H1 (cell line): ENCODE data around the gene MPRIP. TPM values are rescaled to one million over a fixed set of nuclear protein-coding genes. Genes with fewer than 3 reads are reported as not detected.

ENCODE experiments used
- CTCF ChIA-PET: fragments of 300-600 bp; sonication (Branson Sonifier 250); formaldehyde crosslinking; loops from one replicate; lab custom pipeline; 2021; ENCODE audit not compliant: partially characterized antibody; lab: Charles Lee
- POLR2A ChIA-PET: fragments of 300-600 bp; sonication (Branson Sonifier 250); formaldehyde crosslinking; loops from one replicate; lab custom pipeline; 2021; ENCODE audit warnings: inconsistent platforms; ENCODE audit not compliant: partially characterized antibody; lab: Charles Lee
- DNase-seq, 2 experiments: peaks; one replicate each; pipeline versions ENCODE4 v3.0.0 to v3.0.0-alpha.2; 2010 to 2022; ENCODE audit warnings: low spot score in 2 of 2, low read depth in 1 of 2, mixed read lengths in 1 of 2
- FAIRE-seq: peaks from 2 replicates; lab custom pipeline; 2011; peaks lifted over from hg19 to GRCh38; lab: Jason Lieb, UNC
- H2AFZ ChIP-seq: 2 replicates; pipeline ENCODE4 v1.8.1; 2012; ENCODE audit warnings: low read length, inconsistent platforms
- H2AK5ac ChIP-seq: 2 replicates; pipeline ENCODE4 v1.6.1; 2013; ENCODE audit warnings: low read depth, low read length
- H2BK120ac ChIP-seq: replicated peaks from 2 replicates; pipeline ENCODE3; 2013; ENCODE audit warnings: low read depth, low read length, inconsistent platforms
- H2BK12ac ChIP-seq: 2 replicates; pipeline ENCODE4 v1.6.1; 2013; ENCODE audit warnings: low read depth, low read length
- H2BK15ac ChIP-seq: 2 replicates; pipeline ENCODE4 v1.6.1; 2013; ENCODE audit warnings: low read length
- H2BK20ac ChIP-seq: 2 replicates; pipeline ENCODE4 v1.6.1; 2013; ENCODE audit warnings: low read length
- H2BK5ac ChIP-seq: 2 replicates; pipeline ENCODE4 v1.6.1; 2013; ENCODE audit warnings: low read depth, low read length
- H3K14ac ChIP-seq: 2 replicates; pipeline ENCODE4 v1.6.1; 2013; ENCODE audit warnings: inconsistent platforms; ENCODE audit not compliant: insufficient read length
- H3K18ac ChIP-seq: 2 replicates; pipeline ENCODE4 v1.6.1; 2013; ENCODE audit warnings: low read length; ENCODE audit errors: extremely low read depth
- H3K23ac ChIP-seq: 2 replicates; pipeline ENCODE4 v1.6.1; 2013; ENCODE audit warnings: inconsistent platforms; ENCODE audit not compliant: insufficient read length
- H3K23me2 ChIP-seq: 2 replicates; pipeline ENCODE4 v1.6.1; 2013; ENCODE audit warnings: low read depth, low read length
- H3K27ac ChIP-seq: 2 replicates; pipeline ENCODE4 v1.6.1; 2011; ENCODE audit warnings: low read depth, low read length, inconsistent platforms
- H3K27me3 ChIP-seq, 4 experiments: replicated peaks in 1 of 4; 1 replicate in 1 of 4; 2 replicates in 3 of 4; pipeline versions ENCODE4 v1.6.1 to v1.8.1; 2011 to 2013; ENCODE audit warnings: low read length in 3 of 4, mild to moderate bottlenecking in 3 of 4, inconsistent platforms in 2 of 4, mixed read lengths in 2 of 4, moderate library complexity in 1 of 4; ENCODE audit not compliant: control insufficient read depth in 3 of 4, insufficient read depth in 3 of 4; ENCODE audit errors: extremely low read depth in 1 of 4
- H3K36me3 ChIP-seq, 4 experiments: 2 replicates each; pipeline versions ENCODE4 v1.6.1 to v1.8.1; 2011 to 2013; ENCODE audit warnings: mild to moderate bottlenecking in 4 of 4, low read length in 3 of 4, moderate library complexity in 2 of 4, control low read depth in 1 of 4, inconsistent platforms in 1 of 4; ENCODE audit not compliant: insufficient read depth in 4 of 4, control insufficient read depth in 2 of 4
- H3K4ac ChIP-seq: replicated peaks from 2 replicates; pipeline ENCODE3; 2013; ENCODE audit warnings: low read length, low read depth, mixed read lengths, inconsistent platforms; ENCODE audit not compliant: insufficient read length
- H3K4me1 ChIP-seq, 4 experiments: replicated peaks in 1 of 4; 1 replicate in 1 of 4; 2 replicates in 3 of 4; pipeline versions ENCODE4 v1.6.1 to v1.8.1; 2011 to 2013; ENCODE audit warnings: low read length in 3 of 4, inconsistent platforms in 2 of 4, mixed read lengths in 1 of 4; ENCODE audit not compliant: insufficient read depth in 4 of 4, control insufficient read depth in 3 of 4
- H3K4me2 ChIP-seq, 2 experiments: 2 replicates each; pipeline versions ENCODE4 v1.6.1 to v1.8.1; 2011 to 2013; ENCODE audit warnings: low read depth in 2 of 2, low read length in 2 of 2, control low read depth in 1 of 2, inconsistent platforms in 1 of 2, mild to moderate bottlenecking in 1 of 2; ENCODE audit not compliant: insufficient read depth in 1 of 2
- H3K4me3 ChIP-seq, 4 experiments: fragments of 200-600, 300-600 bp in 1 of 4; sonication (generic), shearing (Covaris generic), sonication (Bioruptor Twin) in 1 of 4; 2 replicates each; pipeline versions ENCODE4 v1.5.1 to v1.8.1; 2011 to 2016; ENCODE audit warnings: low read length in 4 of 4, low read depth in 3 of 4, control low read depth in 2 of 4, inconsistent platforms in 2 of 4, mild to moderate bottlenecking in 2 of 4, mixed read lengths in 1 of 4, moderate library complexity in 1 of 4; ENCODE audit not compliant: insufficient read depth in 2 of 4; ENCODE audit errors: extremely low read depth in 1 of 4
- H3K56ac ChIP-seq: replicated peaks from 2 replicates; pipeline ENCODE3; 2013; ENCODE audit warnings: low read depth, mild to moderate bottlenecking, mixed read lengths, low read length, inconsistent platforms; ENCODE audit not compliant: insufficient read length
- H3K79me1 ChIP-seq: 2 replicates; pipeline ENCODE4 v1.6.1; 2013; ENCODE audit warnings: low read depth, low read length, control low read depth
- H3K79me2 ChIP-seq, 2 experiments: 2 replicates each; pipeline versions ENCODE4 v1.6.1 to v1.8.1; 2012 to 2013; ENCODE audit warnings: low read length in 2 of 2, mild to moderate bottlenecking in 2 of 2, inconsistent platforms in 1 of 2; ENCODE audit not compliant: insufficient read depth in 2 of 2, control insufficient read depth in 1 of 2
- H3K9ac ChIP-seq, 4 experiments: replicated peaks in 1 of 4; 1 replicate in 1 of 4; 2 replicates in 3 of 4; pipeline versions ENCODE4 v1.6.1 to v1.8.1; 2011 to 2013; ENCODE audit warnings: low read depth in 3 of 4, low read length in 3 of 4, control low read depth in 2 of 4, mild to moderate bottlenecking in 2 of 4, moderate library complexity in 2 of 4, inconsistent platforms in 1 of 4; ENCODE audit errors: extremely low read depth in 1 of 4
- H3K9me3 ChIP-seq, 2 experiments: 2 replicates each; pipeline versions ENCODE4 v1.6.1 to v1.8.1; 2012 to 2013; ENCODE audit warnings: mild to moderate bottlenecking in 2 of 2, moderate library complexity in 2 of 2, control low read depth in 1 of 2, inconsistent platforms in 1 of 2, low read depth in 1 of 2, low read length in 1 of 2, mixed read lengths in 1 of 2; ENCODE audit not compliant: insufficient read depth in 2 of 2
- H4K20me1 ChIP-seq, 2 experiments: replicated peaks in 1 of 2; 2 replicates each; pipeline versions ENCODE3 to v1.8.1; 2011 to 2013; ENCODE audit warnings: inconsistent platforms in 2 of 2, low read length in 2 of 2, mild to moderate bottlenecking in 1 of 2; ENCODE audit not compliant: insufficient read depth in 2 of 2, control insufficient read depth in 1 of 2
- H4K5ac ChIP-seq: 2 replicates; pipeline ENCODE4 v1.6.1; 2013; ENCODE audit warnings: low read length, low read depth, mixed read lengths, inconsistent platforms; ENCODE audit not compliant: insufficient read length
- H4K8ac ChIP-seq: 2 replicates; pipeline ENCODE4 v1.8.0; 2013; ENCODE audit warnings: mild to moderate bottlenecking, moderate library complexity, low read length, inconsistent platforms; ENCODE audit not compliant: insufficient read depth; ENCODE audit errors: extremely low read depth
- H4K91ac ChIP-seq: replicated peaks from 2 replicates; pipeline ENCODE3; 2013; ENCODE audit warnings: low read length, mixed read lengths, inconsistent platforms; ENCODE audit not compliant: insufficient read length
- BACH1 ChIP-seq: IDR thresholded peaks from 2 replicates; pipeline ENCODE4 v1.6.1; 2012; ENCODE audit warnings: low read length, improper control_type of control experiment
- BRCA1 ChIP-seq: IDR thresholded peaks from 2 replicates; pipeline ENCODE4 v1.6.1; 2012; ENCODE audit warnings: low read depth, low read length, improper control_type of control experiment
- CHD1 ChIP-seq: IDR thresholded peaks from 2 replicates; pipeline ENCODE4 v1.6.1; 2012; ENCODE audit warnings: low read depth, low read length, improper control_type of control experiment
- CHD2 ChIP-seq: IDR thresholded peaks from 2 replicates; pipeline ENCODE4 v1.6.1; 2012; ENCODE audit warnings: low read length, improper control_type of control experiment
- EP300 ChIP-seq, 2 experiments: IDR thresholded peaks; 1 replicate in 1 of 2; 2 replicates in 1 of 2; pipeline ENCODE4 v1.6.1; 2011 to 2012; ENCODE audit warnings: low read depth in 2 of 2, low read length in 2 of 2, mild to moderate bottlenecking in 2 of 2, borderline replicate concordance in 1 of 2, inconsistent platforms in 1 of 2, moderate library complexity in 1 of 2
- GABPA ChIP-seq: IDR thresholded peaks from 2 replicates; pipeline ENCODE4 v1.6.1; 2011; ENCODE audit warnings: mild to moderate bottlenecking, low read length, moderate library complexity, borderline replicate concordance; ENCODE audit not compliant: insufficient read depth
- POU5F1 ChIP-seq: IDR thresholded peaks from 2 replicates; pipeline ENCODE4 v1.6.1; 2011; ENCODE audit warnings: low read depth, mild to moderate bottlenecking, low read length, moderate library complexity
- RAD21 ChIP-seq, 2 experiments: IDR thresholded peaks in 1 of 2; conservative IDR thresholded peaks in 1 of 2; 2 replicates each; pipeline ENCODE4 v1.6.1; 2011; ENCODE audit warnings: low read depth in 2 of 2, low read length in 2 of 2, improper control_type of control experiment in 1 of 2, inconsistent platforms in 1 of 2, mild to moderate bottlenecking in 1 of 2, moderate library complexity in 1 of 2
- SIRT6 ChIP-seq: IDR thresholded peaks from one replicate; pipeline ENCODE4 v1.7.1; 2012; ENCODE audit warnings: low read length, inconsistent platforms
- SIX5 ChIP-seq: IDR thresholded peaks from 2 replicates; pipeline ENCODE4 v1.6.1; 2011; ENCODE audit warnings: mild to moderate bottlenecking, low read depth, low read length
- SP2 ChIP-seq: IDR thresholded peaks from 2 replicates; pipeline ENCODE4 v1.6.1; 2012; ENCODE audit warnings: mild to moderate bottlenecking, low read length, inconsistent platforms
- ZNF274 ChIP-seq: IDR thresholded peaks from 2 replicates; pipeline ENCODE4 v1.7.0; 2012; ENCODE audit warnings: low read length, borderline replicate concordance; ENCODE audit errors: extremely low read depth
- WGBS, 2 experiments: shearing (Covaris generic) in 1 of 2; methylation state at CpG; one replicate each; pipeline versions ENCODE4 v1.1.6 to v1.1.7; 2013 to 2015; ENCODE audit warnings: low lambda C conversion rate in 2 of 2, mixed read lengths in 2 of 2, inconsistent platforms in 1 of 2, low coverage in 1 of 2, missing lambda C conversion rate in 1 of 2; ENCODE audit not compliant: insufficient replicate concordance in 2 of 2, insufficient coverage in 1 of 2, insufficient read length in 1 of 2; ENCODE audit errors: extremely low coverage in 1 of 2, missing lambda C conversion rate in 1 of 2; 5-methylcytosine and 5-hydroxymethylcytosine counted together
- polyA plus RNA-seq, 7 experiments: library from polyadenylated mRNA; depleted of rRNA in 3 of 7; stranded (reverse) in 5 of 7; unstranded in 2 of 7; fragments of >200 nt in 5 of 7; fragments of 200-250 nt in 2 of 7; gene quantifications; 1 replicate in 5 of 7; 2 replicates in 1 of 7; 4 replicates in 1 of 7; pipeline versions ENCODE4 v1.2.1 to v1.2.3, GENCODE V29; 2011 to 2013; ENCODE audit warnings: missing spikeins in 2 of 7, mixed read lengths in 2 of 7
- total RNA-seq: library from RNA; stranded (reverse); fragmentation: NEBNext Ultra II Directional; extraction: Animal tissue kit (Norgen Biotek cat#: 25700); gene quantifications from 2 replicates; pipeline ENCODE4 v1.2.1, GENCODE V29; 2021

Gene MPRIP
- total and polyA plus RNA-seq, 2 of the 8 experiments (the other 6 are each of a cell fraction or from before 2014, with no cell fraction given) = 48.6 to 146 TPM

DNA sequence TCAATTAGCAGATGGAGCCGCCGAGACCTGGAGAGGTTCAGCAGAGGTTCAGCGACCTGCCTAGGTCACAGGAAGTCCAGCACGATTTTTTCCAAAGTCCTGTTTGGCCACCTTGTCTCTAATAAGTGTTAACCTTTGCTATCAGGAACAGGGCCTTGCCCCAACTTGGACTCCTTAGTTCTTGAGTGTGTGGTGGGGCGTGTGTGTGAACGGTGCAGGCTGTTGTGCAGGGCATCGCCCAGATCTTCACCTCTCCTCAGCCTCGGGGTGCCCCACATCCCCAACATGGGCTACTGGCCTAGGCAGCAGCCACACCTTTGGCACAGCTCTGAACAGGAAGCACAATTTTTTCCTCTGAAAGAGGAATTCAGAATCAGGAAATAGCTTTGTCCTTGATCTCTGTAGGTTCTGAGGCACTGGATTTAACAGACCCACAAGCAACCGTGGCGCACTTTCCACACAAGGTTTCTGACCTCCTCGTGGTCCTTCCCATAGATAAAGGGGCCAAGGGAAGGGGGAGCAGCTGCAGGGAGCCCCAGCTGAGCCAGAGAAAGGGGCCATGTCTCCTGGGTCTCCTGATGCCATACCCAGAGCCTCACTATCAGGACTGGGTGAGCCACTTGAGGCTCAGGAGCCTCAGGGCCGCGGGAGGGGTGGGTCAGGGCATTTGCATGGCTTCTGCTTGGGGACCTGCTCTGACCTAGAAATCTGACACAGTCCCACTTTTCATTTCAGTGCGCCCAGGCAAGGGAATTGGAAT is 10.4 kb downstream of the MPRIP start:
- POLR2A ChIA-PET = interaction anchor here (1.4 to 3.0 kb wide), 2 partner anchors 9 to 11 kb away, joined by 5 to 14 read pairs; no protein-coding TSS in a partner anchor
- TF ChIP-seq SIRT6 (no peak), POU5F1 (no peak), RAD21 (IDR thresholded peaks at IDR 0.05 in 1 of 2, conservative IDR thresholded peaks at IDR 0.05 in 1 of 2; ENCODE audit: low read depth in 2 of 2, low read length in 2 of 2) (no peak), EP300 (IDR thresholded peaks at IDR 0.05; ENCODE audit: borderline replicate concordance in 1 of 2, low read depth in 2 of 2, low read length in 2 of 2) (no peak), CHD1 (no peak), GABPA (no peak), ZNF274 (no peak), BACH1 (no peak), BRCA1 (no peak), SP2 (no peak), SIX5 (no peak), CHD2 (no peak)

More for the DNA sequence above, 10.4 kb downstream of the MPRIP start:
- Histone ChIP-seq H3K27me3 (no peaks in the 10 kb centered on the region), H3K18ac (no peak overlapping the region), H2BK5ac (no peak overlapping the region), H3K4me1 (peaks cover 0 to 12% (median 0%) of the 10 kb centered on the region in 4 experiments; a peak in 4 of 7 replicates), H3K9me3 (no peaks in the 10 kb centered on the region), H2AK5ac (no peak overlapping the region), H4K20me1 (peaks cover 5 to 24% of the 10 kb centered on the region in 2 experiments), H2BK15ac (no peak overlapping the region), H3K4me3 (no peak overlapping the region), H3K14ac (no peak overlapping the region), H3K27ac (no peak overlapping the region), H2BK120ac (no peak overlapping the region), H2BK20ac (no peak overlapping the region), H4K91ac (no peak overlapping the region), H4K8ac (no peak overlapping the region), H3K23ac (no peak overlapping the region), H3K56ac (no peak overlapping the region), H3K4me2 (no peak overlapping the region), H3K79me2 (peaks cover 10 to 82% of the 10 kb centered on the region in 2 experiments; a peak in 3 of 4 replicates), H3K79me1 (peaks cover 39% of the 10 kb centered on the region), H3K23me2 (no peaks in the 10 kb centered on the region), H3K9ac (0 out of 7 replicates have a peak overlapping the region, but pooled peaks of 1 of the 4 experiments have one; percentile 9), H3K4ac (no peak overlapping the region), H4K5ac (no peak overlapping the region), H3K36me3 (no peaks in the 10 kb centered on the region), H2BK12ac (no peak overlapping the region), H2AFZ (no peak overlapping the region)
- DNase-seq (no peak), FAIRE-seq (no peak)
- CTCF ChIA-PET = interaction anchor here (0.8 to 2.2 kb wide), 5 partner anchors 11 to 52 kb away, joined by 3 to 5 read pairs (median 3); no protein-coding TSS in a partner anchor
- 91% methylated on average over 14 of the region's 14 CpGs; no CpG with 5 or more reads in 1 of the 2 experiments for WGBS, 2 experiments
